GM23338 (cell line): ENCODE data around the gene PGGT1B. TPM values are rescaled to one million over a fixed set of nuclear protein-coding genes. Genes with fewer than 3 reads are reported as not detected.

Experiments used
- ATAC-seq: fragments of 200-7000 bp; cut with Tn5 transposase; 3 replicates; pipeline ENCODE4 v1.9.1; 2020
- DNase-seq: peaks from one replicate; pipeline ENCODE4 v3.0.0-alpha.2; 2015; ENCODE audit warnings: low spot score
- H2AFZ ChIP-seq: fragments of 200-600 bp; sonication (generic); 2 replicates; pipeline ENCODE4 v1.8.0; 2016; ENCODE audit warnings: antibody characterized with exemption, mild to moderate bottlenecking, moderate library complexity
- H3F3A ChIP-seq: fragments of 200-600 bp; sonication (generic); replicated peaks from 2 replicates; pipeline ENCODE4 v1.8.0; 2017; ENCODE audit warnings: antibody characterized with exemption, mixed run types, low read depth
- H3K27ac ChIP-seq: fragments of 200-600 bp; sonication (generic); 2 replicates; pipeline ENCODE4 v1.6.1; 2016; ENCODE audit warnings: low read depth
- H3K27me3 ChIP-seq: fragments of 200-600 bp; sonication (generic); 2 replicates; pipeline ENCODE4 v1.8.0; 2016; ENCODE audit warnings: mild to moderate bottlenecking, mixed run types, moderate library complexity; ENCODE audit not compliant: insufficient read depth
- H3K36me3 ChIP-seq: fragments of 200-600 bp; sonication (generic); 2 replicates; pipeline ENCODE4 v1.8.0; 2016; ENCODE audit warnings: mild to moderate bottlenecking; ENCODE audit not compliant: insufficient read depth
- H3K4me1 ChIP-seq: fragments of 200-600 bp; sonication (generic); 2 replicates; pipeline ENCODE4 v1.8.0; 2016; ENCODE audit warnings: mild to moderate bottlenecking, moderate library complexity; ENCODE audit not compliant: insufficient read depth
- H3K4me2 ChIP-seq: fragments of 200-600 bp; sonication (generic); 2 replicates; pipeline ENCODE4 v1.7.1; 2017; ENCODE audit warnings: mixed run types
- H3K4me3 ChIP-seq: fragments of 200-600 bp; sonication (generic); 2 replicates; pipeline ENCODE4 v1.6.1; 2016; ENCODE audit warnings: mixed run types
- H3K79me2 ChIP-seq: fragments of 200-600 bp; sonication (generic); replicated peaks from 2 replicates; pipeline ENCODE4 v1.8.0; 2017; ENCODE audit warnings: mild to moderate bottlenecking; ENCODE audit not compliant: insufficient read depth
- H3K9me2 ChIP-seq: fragments of 200-600 bp; sonication (generic); 2 replicates; pipeline ENCODE4 v1.8.0; 2017; ENCODE audit not compliant: insufficient read depth
- H4K20me1 ChIP-seq: fragments of 200-600 bp; sonication (generic); replicated peaks from 2 replicates; pipeline ENCODE4 v1.8.0; 2017; ENCODE audit warnings: mild to moderate bottlenecking; ENCODE audit not compliant: insufficient read depth
- H3K27ac Mint-ChIP-seq: 2 replicates; pipeline ENCODE4 v1.8.0; 2020; ENCODE audit warnings: inconsistent platforms, mild to moderate bottlenecking, moderate library complexity, mixed read lengths
- H3K27me3 Mint-ChIP-seq: 3 replicates; pipeline ENCODE4 v1.8.0; 2022; ENCODE audit warnings: low read depth, mild to moderate bottlenecking, moderate library complexity, mixed read lengths, inconsistent platforms; ENCODE audit not compliant: insufficient read depth, poor library complexity
- H3K36me3 Mint-ChIP-seq: 3 replicates; pipeline ENCODE4 v1.8.0; 2021; ENCODE audit warnings: low read depth, mild to moderate bottlenecking, inconsistent platforms, moderate library complexity, mixed read lengths
- H3K4me1 Mint-ChIP-seq: 3 replicates; pipeline ENCODE4 v1.8.0; 2020; ENCODE audit warnings: mild to moderate bottlenecking, inconsistent platforms, mixed read lengths
- H3K4me3 Mint-ChIP-seq: 3 replicates; pipeline ENCODE4 v1.8.0; 2021; ENCODE audit warnings: moderate library complexity, mild to moderate bottlenecking, inconsistent platforms, mixed read lengths
- H3K9me3 Mint-ChIP-seq: 3 replicates; pipeline ENCODE4 v1.8.0; 2020; ENCODE audit warnings: moderate library complexity, mild to moderate bottlenecking, inconsistent platforms, mixed read lengths
- CREB1 ChIP-seq: fragments of 250-450 bp; sonication (Bioruptor Pico); IDR thresholded peaks from 2 replicates; pipeline ENCODE4 v1.5.0; 2020; ENCODE audit warnings: low read depth, mild to moderate bottlenecking, moderate library complexity
- ETS1 ChIP-seq: IDR thresholded peaks from 2 replicates; pipeline ENCODE4 v1.6.1; 2016; ENCODE audit warnings: antibody characterized with exemption
- EZH2 ChIP-seq: fragments of 200-600 bp; sonication (generic); IDR thresholded peaks from one replicate; pipeline ENCODE4 v1.8.0; 2017; ENCODE audit warnings: antibody characterized with exemption, mild to moderate bottlenecking, low read depth; ENCODE audit not compliant: unreplicated experiment
- EZH2phosphoT487 ChIP-seq: fragments of 200-600 bp; sonication (generic); IDR thresholded peaks from one replicate; pipeline ENCODE4 v1.8.1; 2018; ENCODE audit warnings: antibody characterized with exemption; ENCODE audit not compliant: unreplicated experiment
- JUNB ChIP-seq: IDR thresholded peaks from one replicate; pipeline ENCODE4 v1.6.1; 2016; ENCODE audit warnings: antibody characterized with exemption; ENCODE audit not compliant: unreplicated experiment
- NANOG ChIP-seq: IDR thresholded peaks from 2 replicates; pipeline ENCODE4 v1.6.1; 2016; ENCODE audit warnings: antibody characterized with exemption, borderline replicate concordance
- POLR2AphosphoS5 ChIP-seq: IDR thresholded peaks from 2 replicates; pipeline ENCODE4 v1.6.1; 2016; ENCODE audit warnings: antibody characterized with exemption, low read depth
- REST ChIP-seq: IDR thresholded peaks from one replicate; pipeline ENCODE4 v1.6.1; 2018; ENCODE audit warnings: antibody characterized with exemption; ENCODE audit not compliant: unreplicated experiment
- STAT1 ChIP-seq: IDR thresholded peaks from one replicate; pipeline ENCODE4 v1.6.1; 2016; ENCODE audit warnings: antibody characterized with exemption; ENCODE audit not compliant: unreplicated experiment
- ZNF114 ChIP-seq: fragments of 250-450 bp; sonication (Bioruptor Pico); IDR thresholded peaks from 2 replicates; pipeline ENCODE4 v1.5.0; 2020; ENCODE audit warnings: mild to moderate bottlenecking, moderate library complexity
- ZNF331 ChIP-seq: fragments of 250-450 bp; sonication (Bioruptor Pico); IDR thresholded peaks from 2 replicates; pipeline ENCODE4 v1.5.0; 2020; ENCODE audit warnings: low read depth, mild to moderate bottlenecking, moderate library complexity
- polyA plus RNA-seq: library from polyadenylated mRNA; unstranded; fragments of >200 nt; fragmentation: Nextera tagmentation; extraction: Ambion mirVana; gene quantifications from 2 replicates; pipeline ENCODE4 v1.2.1, GENCODE V29; 2016
- total RNA-seq: library from RNA; depleted of rRNA; stranded (reverse); fragments of >200 nt; shearing (Covaris generic); gene quantifications from 2 replicates; pipeline ENCODE4 v1.2.3, GENCODE V29; 2014
- TF ChIP-seq, protein P1 (sequence below), 2 experiments: fragments of 200-600 bp in 1 of 2; sonication (generic) in 1 of 2; conservative IDR thresholded peaks; 2 replicates each; pipeline versions ENCODE4 v1.5.1 to v1.6.1; 2016 to 2017; ENCODE audit warnings: antibody characterized with exemption in 2 of 2, low read depth in 2 of 2, mild to moderate bottlenecking in 2 of 2, moderate library complexity in 1 of 2
- TF ChIP-seq, protein P2 (sequence below): fragments of 250-450 bp; sonication (Bioruptor Pico); IDR thresholded peaks from 2 replicates; pipeline ENCODE4 v1.5.0; 2020; ENCODE audit warnings: mild to moderate bottlenecking, moderate library complexity

Gene PGGT1B
- total and polyA plus RNA-seq, 2 experiments from 2014 or later, result 8.6 to 12.9 TPM

- no peaks in the 10 kb centered on the region for H3F3A ChIP-seq
- no peaks in the 10 kb centered on the region for H4K20me1 ChIP-seq
- no peak overlapping the region for H3K4me2 ChIP-seq
- ATAC-seq (no peak), DNase-seq (no peak)
- no peak overlapping the region for H3K4me3 Mint-ChIP-seq
- peaks cover 19% of the 10 kb centered on the region for H3K4me1 Mint-ChIP-seq
- H3K27me3 Mint-ChIP-seq, result peaks cover 1% of the 10 kb centered on the region
- no peak overlapping the region for H3K27ac ChIP-seq
- TF ChIP-seq NANOG (no peak), STAT1 (no peak), JUNB (no peak), POLR2AphosphoS5 (no peak), CREB1 (CRISPR knock-in tag) (no peak), REST (no peak), ETS1 (no peak), ZNF331 (CRISPR knock-in tag) (no peak), ZNF114 (CRISPR knock-in tag) (no peak), EZH2phosphoT487 (no peak), EZH2 (no peak)
- TF ChIP-seq, protein P1, sequence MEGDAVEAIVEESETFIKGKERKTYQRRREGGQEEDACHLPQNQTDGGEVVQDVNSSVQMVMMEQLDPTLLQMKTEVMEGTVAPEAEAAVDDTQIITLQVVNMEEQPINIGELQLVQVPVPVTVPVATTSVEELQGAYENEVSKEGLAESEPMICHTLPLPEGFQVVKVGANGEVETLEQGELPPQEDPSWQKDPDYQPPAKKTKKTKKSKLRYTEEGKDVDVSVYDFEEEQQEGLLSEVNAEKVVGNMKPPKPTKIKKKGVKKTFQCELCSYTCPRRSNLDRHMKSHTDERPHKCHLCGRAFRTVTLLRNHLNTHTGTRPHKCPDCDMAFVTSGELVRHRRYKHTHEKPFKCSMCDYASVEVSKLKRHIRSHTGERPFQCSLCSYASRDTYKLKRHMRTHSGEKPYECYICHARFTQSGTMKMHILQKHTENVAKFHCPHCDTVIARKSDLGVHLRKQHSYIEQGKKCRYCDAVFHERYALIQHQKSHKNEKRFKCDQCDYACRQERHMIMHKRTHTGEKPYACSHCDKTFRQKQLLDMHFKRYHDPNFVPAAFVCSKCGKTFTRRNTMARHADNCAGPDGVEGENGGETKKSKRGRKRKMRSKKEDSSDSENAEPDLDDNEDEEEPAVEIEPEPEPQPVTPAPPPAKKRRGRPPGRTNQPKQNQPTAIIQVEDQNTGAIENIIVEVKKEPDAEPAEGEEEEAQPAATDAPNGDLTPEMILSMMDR (conservative IDR thresholded peaks at IDR 0.05; ENCODE audit: low read depth in 2 of 2), result no peak
- TF ChIP-seq, protein P2, sequence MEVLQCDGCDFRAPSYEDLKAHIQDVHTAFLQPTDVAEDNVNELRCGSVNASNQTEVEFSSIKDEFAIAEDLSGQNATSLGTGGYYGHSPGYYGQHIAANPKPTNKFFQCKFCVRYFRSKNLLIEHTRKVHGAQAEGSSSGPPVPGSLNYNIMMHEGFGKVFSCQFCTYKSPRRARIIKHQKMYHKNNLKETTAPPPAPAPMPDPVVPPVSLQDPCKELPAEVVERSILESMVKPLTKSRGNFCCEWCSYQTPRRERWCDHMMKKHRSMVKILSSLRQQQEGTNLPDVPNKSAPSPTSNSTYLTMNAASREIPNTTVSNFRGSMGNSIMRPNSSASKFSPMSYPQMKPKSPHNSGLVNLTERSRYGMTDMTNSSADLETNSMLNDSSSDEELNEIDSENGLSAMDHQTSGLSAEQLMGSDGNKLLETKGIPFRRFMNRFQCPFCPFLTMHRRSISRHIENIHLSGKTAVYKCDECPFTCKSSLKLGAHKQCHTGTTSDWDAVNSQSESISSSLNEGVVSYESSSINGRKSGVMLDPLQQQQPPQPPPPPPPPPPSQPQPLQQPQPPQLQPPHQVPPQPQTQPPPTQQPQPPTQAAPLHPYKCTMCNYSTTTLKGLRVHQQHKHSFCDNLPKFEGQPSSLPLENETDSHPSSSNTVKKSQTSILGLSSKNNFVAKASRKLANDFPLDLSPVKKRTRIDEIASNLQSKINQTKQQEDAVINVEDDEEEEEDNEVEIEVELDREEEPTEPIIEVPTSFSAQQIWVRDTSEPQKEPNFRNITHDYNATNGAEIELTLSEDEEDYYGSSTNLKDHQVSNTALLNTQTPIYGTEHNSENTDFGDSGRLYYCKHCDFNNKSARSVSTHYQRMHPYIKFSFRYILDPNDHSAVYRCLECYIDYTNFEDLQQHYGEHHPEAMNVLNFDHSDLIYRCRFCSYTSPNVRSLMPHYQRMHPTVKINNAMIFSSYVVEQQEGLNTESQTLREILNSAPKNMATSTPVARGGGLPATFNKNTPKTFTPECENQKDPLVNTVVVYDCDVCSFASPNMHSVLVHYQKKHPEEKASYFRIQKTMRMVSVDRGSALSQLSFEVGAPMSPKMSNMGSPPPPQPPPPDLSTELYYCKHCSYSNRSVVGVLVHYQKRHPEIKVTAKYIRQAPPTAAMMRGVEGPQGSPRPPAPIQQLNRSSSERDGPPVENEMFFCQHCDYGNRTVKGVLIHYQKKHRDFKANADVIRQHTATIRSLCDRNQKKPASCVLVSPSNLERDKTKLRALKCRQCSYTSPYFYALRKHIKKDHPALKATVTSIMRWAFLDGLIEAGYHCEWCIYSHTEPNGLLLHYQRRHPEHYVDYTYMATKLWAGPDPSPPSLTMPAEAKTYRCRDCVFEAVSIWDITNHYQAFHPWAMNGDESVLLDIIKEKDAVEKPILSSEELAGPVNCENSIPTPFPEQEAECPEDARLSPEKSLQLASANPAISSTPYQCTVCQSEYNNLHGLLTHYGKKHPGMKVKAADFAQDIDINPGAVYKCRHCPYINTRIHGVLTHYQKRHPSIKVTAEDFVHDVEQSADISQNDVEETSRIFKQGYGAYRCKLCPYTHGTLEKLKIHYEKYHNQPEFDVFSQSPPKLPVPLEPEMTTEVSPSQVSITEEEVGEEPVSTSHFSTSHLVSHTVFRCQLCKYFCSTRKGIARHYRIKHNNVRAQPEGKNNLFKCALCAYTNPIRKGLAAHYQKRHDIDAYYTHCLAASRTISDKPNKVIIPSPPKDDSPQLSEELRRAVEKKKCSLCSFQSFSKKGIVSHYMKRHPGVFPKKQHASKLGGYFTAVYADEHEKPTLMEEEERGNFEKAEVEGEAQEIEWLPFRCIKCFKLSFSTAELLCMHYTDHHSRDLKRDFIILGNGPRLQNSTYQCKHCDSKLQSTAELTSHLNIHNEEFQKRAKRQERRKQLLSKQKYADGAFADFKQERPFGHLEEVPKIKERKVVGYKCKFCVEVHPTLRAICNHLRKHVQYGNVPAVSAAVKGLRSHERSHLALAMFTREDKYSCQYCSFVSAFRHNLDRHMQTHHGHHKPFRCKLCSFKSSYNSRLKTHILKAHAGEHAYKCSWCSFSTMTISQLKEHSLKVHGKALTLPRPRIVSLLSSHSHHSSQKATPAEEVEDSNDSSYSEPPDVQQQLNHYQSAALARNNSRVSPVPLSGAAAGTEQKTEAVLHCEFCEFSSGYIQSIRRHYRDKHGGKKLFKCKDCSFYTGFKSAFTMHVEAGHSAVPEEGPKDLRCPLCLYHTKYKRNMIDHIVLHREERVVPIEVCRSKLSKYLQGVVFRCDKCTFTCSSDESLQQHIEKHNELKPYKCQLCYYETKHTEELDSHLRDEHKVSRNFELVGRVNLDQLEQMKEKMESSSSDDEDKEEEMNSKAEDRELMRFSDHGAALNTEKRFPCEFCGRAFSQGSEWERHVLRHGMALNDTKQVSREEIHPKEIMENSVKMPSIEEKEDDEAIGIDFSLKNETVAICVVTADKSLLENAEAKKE (CRISPR knock-in tag), result no peak
- no peaks in the 10 kb centered on the region for H3K36me3 ChIP-seq
- peaks cover 7% of the 10 kb centered on the region; the same call in 1 of the 2 replicates for H3K4me1 ChIP-seq
- H3K79me2 ChIP-seq, result no peaks in the 10 kb centered on the region
- no peak overlapping the region for H3K4me3 ChIP-seq
- H3K27ac Mint-ChIP-seq, result no peak overlapping the region
- H2AFZ ChIP-seq, result no peak overlapping the region
- no peaks in the 10 kb centered on the region for H3K36me3 Mint-ChIP-seq
- H3K9me3 Mint-ChIP-seq, result no peaks in the 10 kb centered on the region
- no peaks in the 10 kb centered on the region for H3K27me3 ChIP-seq
- H3K9me2 ChIP-seq, result no peaks in the 10 kb centered on the region
Measured at GRCh38 chr5:115193295-115193694, 69.4 kb downstream of the PGGT1B start.
